Stimulated activated CD8-positive, alpha-beta memory T cell treated with anti-CD3 and anti-CD28 coated beads, Interleukin-4, amount 100 ng/mL, for 4 hours (primary cell): ENCODE data around the gene LASP1NB.
"Not testable (repeated sequence)": the region's sequence is repeated elsewhere in the genome, so short reads cannot be mapped to it uniquely, and the experiment has no call there.

ENCODE experiments used
- DNase-seq, 2 donors: peaks; one replicate each; pipeline ENCODE4 v3.0.0-alpha.2; 2020; ENCODE audit warnings: low read depth in 2 of 2, low spot score in 1 of 2

LASP1NB gene

DNA sequence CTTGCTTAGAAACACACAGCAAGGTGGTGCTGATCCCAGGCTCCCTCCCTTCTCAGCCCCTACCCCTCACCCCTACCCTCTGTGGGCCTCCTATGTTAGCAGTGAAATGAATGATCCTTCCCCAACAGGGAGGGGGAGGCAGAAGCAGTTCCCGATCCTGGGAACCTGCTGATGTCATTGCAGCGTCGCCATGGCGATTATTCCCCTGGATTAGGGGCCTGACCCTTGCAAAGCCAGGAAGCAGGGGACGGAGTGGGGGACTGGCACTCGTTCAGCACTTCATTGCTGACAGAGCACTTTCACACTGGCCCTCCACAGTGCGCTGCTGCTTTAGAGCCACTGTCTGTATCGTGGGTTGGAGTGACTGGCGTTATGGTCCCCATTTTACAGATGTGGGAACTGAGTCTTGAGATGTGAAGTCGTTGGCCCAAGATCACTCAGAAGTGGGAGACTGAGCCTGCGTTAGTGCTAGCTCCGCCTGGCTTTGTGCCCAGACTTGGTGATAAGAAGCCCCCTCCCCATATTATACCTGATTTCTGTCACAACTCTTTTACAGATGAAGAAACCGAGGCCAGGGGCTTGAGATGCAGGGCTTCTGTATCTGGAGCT is 29.0 kb upstream of the LASP1NB start:
- DNase-seq, result no peak

DNA sequence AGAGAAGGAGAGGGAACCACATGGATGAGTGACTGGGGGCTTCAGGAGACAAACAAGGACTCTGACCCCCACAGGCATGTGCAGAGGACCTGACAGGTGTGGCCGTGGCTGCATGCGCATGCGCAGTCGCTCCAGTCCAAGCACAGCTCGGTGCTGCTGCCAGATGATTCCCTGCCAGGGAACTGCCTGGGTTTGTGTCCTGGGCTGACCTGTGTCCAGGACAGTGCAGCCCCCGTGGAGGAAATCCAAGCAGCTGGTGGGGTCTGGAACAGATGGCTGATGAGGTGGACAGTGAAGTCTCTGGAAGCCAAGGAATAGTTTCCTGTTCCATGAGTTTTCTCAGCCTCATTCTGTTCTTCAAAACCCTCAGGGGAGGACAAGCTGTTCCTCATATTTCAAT is 28.2 kb upstream of the LASP1NB start:
- no peak for DNase-seq

DNA sequence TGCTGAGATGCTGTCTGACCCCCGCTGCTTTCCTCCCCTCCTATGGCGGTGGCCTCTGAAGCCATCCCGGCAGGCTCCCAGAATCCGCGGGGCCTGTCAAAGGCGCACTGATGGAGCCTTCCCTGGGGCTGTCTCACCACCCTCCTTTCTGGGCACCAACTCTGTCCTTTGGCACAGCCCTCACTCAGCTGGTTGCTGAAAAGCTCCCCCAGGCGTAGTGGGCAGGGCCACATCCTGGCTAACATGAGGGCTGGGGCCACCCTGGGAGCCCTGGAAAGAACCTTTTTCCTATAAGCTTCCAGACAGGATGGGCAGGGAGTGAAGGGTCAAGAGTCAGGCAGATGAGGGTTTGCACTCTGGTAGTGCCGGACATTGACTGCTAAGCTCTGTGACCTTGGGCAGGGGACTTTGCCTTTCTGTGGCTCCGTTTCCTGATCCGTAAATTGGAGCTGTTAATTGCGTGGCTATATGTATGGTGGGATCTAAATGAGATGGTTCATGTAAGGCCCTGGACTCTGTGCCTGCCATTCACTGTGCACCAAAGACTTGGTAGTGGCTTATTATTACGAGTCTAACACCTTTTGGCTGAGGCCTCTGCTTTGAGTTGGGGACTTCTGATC is 27.6 kb upstream of the LASP1NB start:
- DNase-seq, result no peak

DNA sequence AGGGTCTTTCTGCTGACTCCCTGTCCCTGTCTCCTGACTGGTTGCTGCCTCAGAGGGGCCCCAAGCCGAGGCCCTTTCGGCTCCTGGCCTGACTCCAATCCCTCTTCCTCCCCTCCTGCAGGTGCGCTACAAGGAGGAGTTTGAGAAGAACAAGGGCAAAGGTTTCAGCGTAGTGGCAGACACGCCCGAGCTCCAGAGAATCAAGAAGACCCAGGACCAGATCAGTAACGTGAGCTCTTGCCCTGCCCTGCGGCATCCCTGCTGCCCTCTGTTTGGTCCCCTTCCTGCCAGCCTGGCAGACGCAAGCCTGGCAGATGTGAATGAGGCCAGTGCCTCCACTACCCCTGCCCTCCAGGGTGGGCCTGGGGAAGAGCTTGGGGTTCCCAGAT is 27.1 kb upstream of the LASP1NB start:
- no peak for DNase-seq

DNA sequence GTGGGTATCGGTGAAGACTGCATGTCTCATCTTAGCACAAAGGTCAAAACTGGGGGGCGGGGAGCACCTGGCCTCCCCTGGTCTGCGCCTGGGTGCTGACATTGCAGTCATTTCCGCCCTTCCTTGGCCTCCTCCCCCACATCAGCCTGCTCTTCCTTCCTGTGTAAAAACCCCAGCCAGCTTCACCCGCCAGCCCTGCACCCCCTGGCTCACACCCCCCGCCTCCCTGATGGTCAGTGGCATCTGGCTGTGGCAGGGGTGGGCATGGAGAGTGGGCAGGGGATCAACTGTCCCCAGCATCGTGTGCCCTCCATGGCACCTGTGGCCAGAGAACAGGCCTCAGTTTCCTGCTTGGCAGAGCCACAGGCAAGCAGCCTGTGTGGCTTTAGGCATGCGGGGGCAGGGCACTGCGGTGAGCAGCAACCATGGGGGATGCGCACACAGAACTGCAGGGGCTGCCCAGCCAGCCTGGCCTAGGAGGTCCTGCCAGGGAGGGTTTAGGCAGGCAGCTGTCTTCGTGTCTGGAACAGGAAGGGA is 26.5 kb upstream of the LASP1NB start:
- DNase-seq, result peak; percentile 75 to 89

DNA sequence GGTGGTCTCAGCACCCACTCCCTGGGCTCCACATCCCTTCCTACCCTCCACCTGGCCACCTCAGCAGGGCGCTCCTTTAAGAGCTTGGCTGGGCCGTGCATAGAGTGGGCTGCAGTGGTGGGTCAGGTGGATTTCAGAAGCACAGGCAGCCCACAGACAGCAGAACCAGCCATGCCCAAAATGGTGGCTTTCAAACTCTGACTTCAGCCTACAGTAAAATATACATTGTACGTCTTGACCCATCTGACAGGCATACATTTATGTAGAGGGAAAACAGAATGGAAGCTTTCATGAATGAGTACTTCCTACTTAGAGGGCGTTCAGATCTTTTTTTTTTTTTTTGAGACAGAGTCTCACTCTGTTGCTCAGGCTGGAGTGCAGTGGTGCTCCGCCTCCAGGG is 26.0 kb upstream of the LASP1NB start:
- no peak for DNase-seq

DNA sequence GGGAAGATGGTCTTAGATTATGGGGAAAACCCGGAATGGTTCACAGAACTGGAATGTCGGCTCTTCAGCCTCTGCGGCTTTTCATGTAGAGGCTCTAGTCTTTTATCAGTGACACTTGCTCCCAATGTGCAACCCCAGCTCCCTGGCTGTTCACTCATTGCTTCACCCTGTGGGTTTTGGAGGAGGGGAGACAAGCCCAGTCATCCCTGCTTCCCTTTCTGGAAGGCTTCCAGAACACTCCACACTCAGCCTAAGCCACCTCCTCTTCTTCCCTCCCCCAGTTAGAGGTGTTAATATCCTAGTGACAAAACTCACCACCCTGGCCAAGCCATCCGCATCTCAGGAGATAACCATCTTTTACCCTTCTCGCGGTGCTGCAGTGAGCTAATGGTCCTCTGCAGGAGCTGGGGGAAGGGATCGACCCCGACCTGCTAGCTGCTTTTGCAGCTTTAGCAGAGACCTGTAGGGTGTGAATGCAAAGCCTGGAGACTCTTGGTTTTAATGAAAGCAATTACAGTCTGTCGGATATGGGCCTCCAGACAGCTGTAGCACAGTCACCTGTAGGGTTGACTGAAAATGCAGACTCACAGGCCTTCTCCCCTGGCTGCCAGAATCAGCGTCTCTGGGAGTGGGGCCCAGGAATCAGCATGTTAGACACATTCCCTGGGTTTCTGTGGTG is 24.3 kb upstream of the LASP1NB start:
- peak in 1 of 2 donors; percentile 29 for DNase-seq

DNA sequence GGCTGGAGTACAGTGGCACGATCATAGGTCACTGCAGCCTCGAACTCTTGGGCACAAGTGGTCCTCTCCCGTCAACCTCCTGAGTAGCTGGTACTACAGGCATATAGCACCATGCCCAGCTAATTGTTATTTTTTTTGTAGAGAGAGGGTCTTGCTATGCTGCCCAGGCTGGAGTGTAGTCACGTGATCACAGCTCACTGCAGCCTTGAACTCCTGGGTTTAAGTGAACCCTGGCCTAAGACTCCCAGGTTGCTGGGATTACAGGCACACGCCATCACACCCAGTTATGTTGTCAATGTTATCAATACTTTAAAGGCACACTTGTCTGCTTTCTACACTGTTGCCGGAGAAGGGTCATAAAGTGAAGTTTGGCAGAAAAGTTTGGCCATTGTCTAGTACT is 22.0 kb upstream of the LASP1NB start:
- no peak for DNase-seq

DNA sequence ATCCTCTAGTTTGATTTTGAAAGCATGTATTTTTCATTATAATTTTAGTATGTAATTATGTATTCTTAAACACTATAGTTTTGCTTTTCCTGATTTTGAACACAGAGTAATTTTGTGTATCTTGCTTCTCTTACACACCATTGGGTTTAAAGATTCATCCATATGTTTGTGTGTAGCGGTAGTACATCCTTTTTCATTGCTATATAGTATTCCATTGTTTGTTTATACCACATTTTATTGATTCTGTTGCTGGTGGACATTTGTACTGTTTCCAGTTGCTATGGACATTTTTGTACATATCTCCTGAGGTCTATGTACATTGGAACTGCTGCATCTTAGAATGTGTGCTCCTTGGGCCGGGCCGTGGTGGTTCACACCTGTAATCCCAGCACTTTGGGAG is 20.5 kb upstream of the LASP1NB start:
- no peak for DNase-seq

DNA sequence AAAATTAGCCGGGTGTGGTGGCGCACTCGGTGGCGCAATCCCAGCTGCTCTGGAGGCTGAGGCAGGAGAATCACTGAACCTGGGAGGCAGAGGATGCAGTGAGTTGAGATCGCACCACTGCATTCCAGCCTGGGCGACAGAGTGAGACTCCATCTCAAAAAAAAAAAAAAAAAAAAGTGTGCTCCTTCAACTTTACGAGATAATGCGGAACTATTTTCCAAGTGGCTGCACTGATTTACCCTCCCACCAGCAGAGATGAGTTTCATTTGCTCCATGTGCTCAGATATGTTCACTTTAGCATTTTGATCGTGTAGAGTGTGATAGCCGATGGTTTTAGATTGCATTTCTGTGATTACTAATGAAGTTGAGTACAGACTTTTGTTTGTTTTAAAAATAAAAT is 20.0 kb upstream of the LASP1NB start:
- DNase-seq, result no peak

DNA sequence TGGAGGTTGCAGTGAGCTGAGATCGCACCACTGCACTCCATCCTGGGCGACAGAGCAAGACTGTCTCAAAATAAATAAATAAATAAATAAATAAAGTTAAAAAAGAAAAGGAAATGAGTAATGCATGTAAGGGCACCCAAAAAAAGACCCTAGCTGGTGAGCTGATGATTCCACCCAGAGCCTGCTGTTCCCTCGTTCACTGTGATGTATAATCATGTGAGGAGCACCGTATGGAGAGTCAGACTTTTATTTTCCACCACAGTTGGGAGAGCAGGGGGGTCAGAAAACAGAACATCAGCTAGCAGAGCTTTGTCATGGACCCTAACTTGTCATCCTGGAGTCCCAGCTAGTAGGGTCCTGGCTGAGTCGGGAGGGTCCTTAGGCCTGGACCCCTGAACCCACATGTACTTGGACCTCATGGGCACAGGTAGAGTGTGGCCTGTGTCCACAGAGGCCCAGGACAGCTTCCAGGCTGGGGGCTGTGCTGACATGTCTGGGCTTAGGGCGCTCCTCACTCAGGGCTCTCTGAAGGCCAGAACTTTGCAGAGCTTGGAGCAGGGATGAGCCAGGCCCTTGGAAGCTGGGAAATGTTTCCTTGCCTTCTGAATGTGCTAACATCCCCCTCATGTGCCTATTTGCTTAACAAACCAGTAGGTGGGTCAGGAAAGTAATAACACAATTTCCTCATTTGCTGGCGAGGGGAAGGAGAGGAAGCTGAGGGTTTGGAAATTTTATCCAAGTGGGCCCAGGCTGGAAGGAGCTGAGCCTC is 18.8 kb upstream of the LASP1NB start:
- DNase-seq, result no peak

DNA sequence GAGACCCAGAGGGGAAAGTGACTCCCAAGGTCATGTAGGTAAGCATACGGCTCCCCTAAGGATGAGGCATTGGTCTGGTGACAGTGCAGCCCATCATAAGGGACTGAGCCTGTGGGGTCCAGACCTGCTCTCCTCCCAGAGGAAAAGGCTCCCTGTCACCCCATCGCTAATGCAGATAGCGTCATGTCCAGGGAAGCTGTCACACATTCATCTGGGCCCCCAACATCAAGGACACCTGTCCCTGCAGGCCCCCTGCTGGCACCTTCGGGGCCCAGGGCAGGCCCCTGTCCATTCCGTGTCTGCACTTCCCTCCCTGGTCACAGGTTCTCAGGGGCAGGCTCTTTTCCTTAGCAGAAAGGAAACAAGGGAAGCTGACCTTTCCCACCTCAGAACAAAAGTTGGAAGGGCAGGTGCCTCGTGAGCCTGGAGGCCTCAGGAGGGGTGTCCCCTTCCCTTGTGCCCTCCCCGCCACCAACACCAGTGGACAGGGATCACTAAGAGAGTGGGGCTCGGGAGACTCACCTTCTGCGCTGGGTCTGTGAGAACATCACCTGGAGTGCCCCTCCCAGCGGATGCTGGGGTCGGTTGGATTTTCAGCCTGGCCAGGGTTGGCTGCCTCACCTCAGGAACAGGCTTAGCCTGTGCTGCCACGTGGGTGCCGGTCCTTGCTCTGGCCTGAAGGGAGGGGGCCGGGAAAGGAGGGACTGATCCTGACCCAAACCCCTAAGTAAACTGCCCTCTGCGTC is 17.3 kb upstream of the LASP1NB start:
- DNase-seq, result no peak

DNA sequence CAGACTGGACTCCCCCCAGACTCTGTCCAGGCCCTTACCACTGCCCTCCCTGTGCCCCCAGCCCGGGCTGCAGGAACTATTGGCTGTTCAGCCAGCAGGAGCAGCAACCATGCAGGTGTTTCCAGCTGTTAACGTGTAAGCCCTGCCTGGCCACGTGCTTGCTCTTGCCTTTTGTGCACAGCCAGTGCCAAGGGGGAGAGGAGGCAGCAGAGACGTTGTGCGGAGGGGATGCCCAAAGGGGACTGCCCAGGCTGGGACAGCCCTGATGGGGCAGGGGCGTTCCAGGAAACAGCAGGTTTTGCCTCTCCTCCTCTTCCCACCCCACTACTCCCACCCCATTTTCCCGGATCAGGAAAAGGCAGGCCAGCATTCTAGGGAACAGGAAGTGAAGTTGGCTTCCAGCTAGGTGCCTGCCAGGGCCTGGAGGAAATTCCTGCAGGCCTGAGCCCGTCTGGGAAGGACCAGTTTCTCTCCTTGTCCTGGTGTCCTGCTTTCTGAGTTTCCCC is 16.7 kb upstream of the LASP1NB start:
- no peak for DNase-seq

DNA sequence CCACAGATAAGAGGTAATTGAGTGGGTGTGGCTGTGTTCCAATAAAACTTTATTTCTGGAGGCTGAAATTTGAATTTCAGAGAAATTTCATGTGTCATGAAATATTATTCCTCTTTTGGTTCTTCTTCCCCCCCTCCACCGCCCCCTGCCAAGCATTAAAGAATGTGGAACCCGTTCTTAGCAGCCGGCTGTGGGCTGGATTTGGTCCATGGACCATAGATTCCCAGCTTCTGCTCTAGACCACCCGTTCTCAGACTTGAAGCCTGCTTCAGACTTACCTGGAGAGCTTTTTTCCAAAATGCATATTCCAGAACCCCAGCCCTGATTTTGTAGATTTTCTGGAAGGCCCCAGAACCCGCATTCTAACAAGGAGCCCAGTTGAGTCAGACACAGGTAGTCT is 15.1 kb upstream of the LASP1NB start:
- DNase-seq, result no peak

DNA sequence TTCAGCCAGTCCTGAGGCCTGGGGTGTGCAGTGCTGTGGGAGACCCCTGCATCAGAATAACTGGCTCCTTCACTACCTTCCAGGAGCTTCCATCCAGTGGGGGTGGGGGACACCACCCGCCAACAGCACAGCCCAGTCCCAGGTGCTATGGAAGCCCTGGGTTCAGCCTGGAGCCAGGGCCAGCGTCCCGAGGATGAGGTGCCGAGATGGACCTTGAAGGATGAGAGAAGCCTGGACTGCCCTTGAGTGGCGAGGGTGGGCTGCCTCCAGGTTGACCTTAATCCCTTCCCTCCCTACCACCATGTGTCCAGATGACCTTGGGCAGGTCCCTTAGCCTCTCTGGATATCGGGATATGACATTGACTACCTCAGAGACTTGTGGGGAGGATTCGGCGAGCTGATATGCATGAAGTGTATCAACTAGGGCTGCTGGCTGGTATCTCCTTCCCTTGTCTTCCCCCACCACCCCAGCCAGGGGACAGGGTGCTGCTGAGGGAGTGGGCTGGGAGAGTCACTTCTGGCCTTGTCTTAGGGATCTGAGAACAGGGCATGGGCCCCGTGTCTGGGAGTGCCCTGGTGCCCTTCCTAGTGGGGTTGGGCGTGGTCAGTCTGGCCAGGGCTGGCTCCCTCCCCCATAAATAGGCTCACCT is 14.2 kb upstream of the LASP1NB start:
- no peak for DNase-seq

DNA sequence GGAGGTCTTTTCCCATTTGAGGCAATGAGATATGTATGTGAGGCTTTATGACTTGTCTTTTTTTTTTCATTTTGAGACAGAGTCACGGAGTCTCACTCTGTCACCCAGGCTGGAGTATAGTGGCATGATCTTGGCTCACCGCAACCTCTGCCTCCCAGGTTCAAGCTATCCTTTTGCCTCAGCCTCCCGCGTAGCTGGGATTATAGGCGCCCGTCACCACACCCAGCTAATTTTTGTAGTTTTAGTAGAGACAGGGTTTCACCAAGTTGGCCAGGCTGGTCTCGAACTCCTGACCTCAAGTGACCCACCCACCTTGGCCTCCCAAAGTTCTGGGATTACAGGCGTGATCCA is 13.7 kb upstream of the LASP1NB start:
- DNase-seq, result not testable (repeated sequence)

DNA sequence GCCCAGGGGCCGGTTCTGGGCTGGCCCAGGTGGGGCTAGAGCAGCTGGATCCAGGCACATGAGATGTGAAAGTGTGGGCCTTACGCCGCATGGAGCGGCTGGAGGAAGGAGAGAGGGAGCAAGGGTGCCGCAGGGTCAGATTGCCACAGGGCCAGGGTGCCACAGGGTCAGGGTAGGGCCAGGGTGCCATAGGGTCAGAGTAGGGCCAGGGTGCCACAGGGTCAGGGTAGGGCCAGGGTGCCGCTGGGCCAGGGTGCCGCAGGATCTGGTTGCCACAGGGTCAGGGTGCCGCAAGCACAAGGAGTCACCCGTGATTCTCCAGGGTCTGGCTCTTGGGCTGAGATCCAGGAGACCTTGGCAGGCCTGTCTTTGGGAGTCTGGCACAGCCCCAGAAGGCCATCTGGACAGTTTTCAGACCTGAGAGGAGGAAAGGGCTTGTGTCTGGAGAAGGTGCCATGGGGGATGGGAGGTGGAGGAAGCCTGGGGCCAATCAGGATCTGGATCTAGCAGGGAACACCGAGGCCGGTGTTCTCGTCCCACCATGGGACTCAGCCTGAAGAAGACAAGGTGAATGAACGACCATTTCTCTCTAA is 13.1 kb upstream of the LASP1NB start:
- DNase-seq, result no peak

DNA sequence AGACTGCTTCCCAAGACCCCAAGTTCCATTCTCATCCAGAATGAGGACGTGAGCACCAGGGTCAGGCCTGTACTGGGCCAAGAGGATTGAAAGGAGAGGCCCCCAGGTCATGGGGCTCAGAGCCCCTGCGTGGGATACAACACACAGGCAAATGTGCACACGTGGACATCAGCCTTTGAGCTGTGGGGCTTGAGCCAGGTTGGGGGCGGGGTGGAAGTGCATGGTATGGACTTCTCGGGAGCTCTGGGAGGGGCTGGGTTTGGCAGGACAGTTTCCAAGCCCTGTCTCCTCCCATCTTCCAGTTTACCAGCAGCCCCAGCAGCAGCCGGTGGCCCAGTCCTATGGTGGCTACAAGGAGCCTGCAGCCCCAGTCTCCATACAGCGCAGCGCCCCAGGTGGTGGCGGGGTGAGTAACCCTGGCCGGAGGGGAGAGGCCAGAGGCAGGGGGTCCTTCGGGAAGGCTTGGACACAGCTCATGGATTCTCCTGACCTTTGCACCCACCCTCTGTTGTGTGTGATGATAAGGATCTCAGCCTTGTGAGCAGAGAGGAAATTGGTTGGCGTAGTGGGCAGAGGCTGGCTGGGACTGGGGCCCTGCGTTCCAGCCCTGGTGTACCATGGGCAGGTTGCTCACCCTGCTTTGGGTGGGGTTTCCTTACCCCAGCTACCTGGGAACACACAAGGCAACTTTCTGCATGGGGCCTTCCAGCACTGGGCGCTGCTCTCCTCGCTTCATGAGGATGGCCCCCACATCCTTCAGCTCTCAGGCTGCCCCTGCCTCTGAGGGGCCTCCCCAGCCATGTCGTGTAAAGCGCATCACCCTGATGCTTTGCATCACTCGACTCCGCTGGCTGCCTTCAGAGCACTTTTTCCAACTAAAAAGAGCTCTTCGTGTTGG is 10.4 kb upstream of the LASP1NB start:
- no peak for DNase-seq

DNA sequence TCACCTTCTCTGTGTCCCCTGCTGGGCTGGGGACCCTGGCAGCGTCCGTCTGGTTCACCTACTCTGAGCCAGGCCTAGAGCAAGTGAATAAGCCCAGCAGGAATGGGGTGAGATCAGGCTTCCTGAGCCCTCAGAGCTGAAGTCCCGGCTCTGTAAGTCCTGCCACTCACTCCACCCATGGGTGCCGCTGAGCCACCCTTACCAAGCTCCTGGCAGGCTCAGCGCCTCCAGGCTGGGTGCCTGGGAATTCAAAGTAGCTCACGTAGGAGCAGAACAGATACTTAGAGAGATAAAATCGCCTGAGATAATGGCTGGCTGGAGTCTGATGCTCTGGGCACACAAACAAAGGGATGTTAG is 9.8 kb upstream of the LASP1NB start:
- DNase-seq, result no peak
